ENCODE measurements around the gene EYA4. TPM values are rescaled to one million over a fixed set of nuclear protein-coding genes. Genes with fewer than 3 reads are reported as not detected.

Gene EYA4
- total and polyA plus RNA-seq, 2 of the 4 experiments (the other 2 are of a cell fraction), result 5.7 to 11.1 TPM

- Histone ChIP-seq H4K8ac (ENCODE audit: low read depth in 2 of 2, low read length in 2 of 2) (no peak overlapping the region), H3K4me1 (ENCODE audit: control insufficient read depth, insufficient read depth, low read length) (peaks cover 5% of the 10 kb centered on the region), H3K79me1 (ENCODE audit: low read depth in 1 of 2, low read length in 2 of 2) (peaks cover 9 to 10% of the 10 kb centered on the region in 2 experiments; a peak in 1 of 4 replicates), H2AFZ (replicated peaks; ENCODE audit: low read length, poor library complexity) (no peak overlapping the region), H3K4me3 (ENCODE audit: insufficient read depth, low read depth, low read length) (no peak overlapping the region), H3K27me3 (ENCODE audit: control insufficient read depth, insufficient read depth, low read length) (no peaks in the 10 kb centered on the region), H3K9me1 (ENCODE audit: insufficient read depth, low read length) (no peaks in the 10 kb centered on the region; the same call in 1 of the 2 replicates), H3K36me3 (ENCODE audit: control insufficient read depth, insufficient read depth, low read length) (no peaks in the 10 kb centered on the region), H2BK20ac (ENCODE audit: low read depth, low read length) (no peak overlapping the region), H2AK9ac (replicated peaks; ENCODE audit: low read depth, low read length, poor library complexity) (no peak overlapping the region), H2BK15ac (ENCODE audit: low read depth, low read length) (no peak overlapping the region), H4K91ac (ENCODE audit: insufficient read depth, low read depth, low read length) (no peak overlapping the region), H4K5ac (ENCODE audit: low read depth, low read length) (no peak overlapping the region), H4K20me1 (ENCODE audit: insufficient read depth, low read length) (no peaks in the 10 kb centered on the region; the same call in 1 of the 2 replicates), H2AK5ac (ENCODE audit: low read depth, low read length) (no peak overlapping the region), H3K9me3 (ENCODE audit: control insufficient read depth, insufficient read depth, low read length) (no peaks in the 10 kb centered on the region), H3K14ac (replicated peaks; ENCODE audit: low read depth, low read length) (no peak overlapping the region), H3K4ac (ENCODE audit: low read depth, low read length) (no peak overlapping the region), H2BK5ac (ENCODE audit: low read depth, low read length, poor library complexity, severe bottlenecking) (no peak overlapping the region), H3K4me2 (ENCODE audit: low read depth, low read length) (no peak overlapping the region), H3K27ac (ENCODE audit: insufficient read depth, low read length) (no peak overlapping the region), H2BK120ac (ENCODE audit: low read depth, low read length) (no peak overlapping the region), H3K18ac (ENCODE audit: low read depth, low read length) (no peak overlapping the region), H3K56ac (ENCODE audit: extremely low read depth, insufficient read depth, low read length) (no peak overlapping the region), H3K9ac (ENCODE audit: low read depth, low read length) (no peak overlapping the region), H3K23ac (ENCODE audit: low read depth, low read length) (no peak overlapping the region)
- BruUV-seq (replicated peaks), result no TSS peak
- TF ChIP-seq CHD1 (IDR thresholded peaks at IDR 0.05; ENCODE audit: low read depth, low read length) (no peak), MAZ (IDR thresholded peaks at IDR 0.05; ENCODE audit: borderline replicate concordance, low read depth, low read length) (no peak)
- TF ChIP-seq, protein P1, sequence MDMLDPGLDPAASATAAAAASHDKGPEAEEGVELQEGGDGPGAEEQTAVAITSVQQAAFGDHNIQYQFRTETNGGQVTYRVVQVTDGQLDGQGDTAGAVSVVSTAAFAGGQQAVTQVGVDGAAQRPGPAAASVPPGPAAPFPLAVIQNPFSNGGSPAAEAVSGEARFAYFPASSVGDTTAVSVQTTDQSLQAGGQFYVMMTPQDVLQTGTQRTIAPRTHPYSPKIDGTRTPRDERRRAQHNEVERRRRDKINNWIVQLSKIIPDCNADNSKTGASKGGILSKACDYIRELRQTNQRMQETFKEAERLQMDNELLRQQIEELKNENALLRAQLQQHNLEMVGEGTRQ (IDR thresholded peaks at IDR 0.05; ENCODE audit: low read depth, low read length), result peak; percentile 44; the same call in 1 of the 2 replicates
- intact Hi-C loops (cut with micrococcal nuclease), result no loop called here
- dilution Hi-C loops (cut with HindIII; ENCODE audit: low sequenced_read_pairs, unreplicated experiment), result no loop called here
- CTCF ChIA-PET, result no interaction called here
- no CpG with 5 or more reads among the region's 1 CpG for WGBS, 2 experiments (ENCODE audit: extremely low coverage in 2 of 2, insufficient read length in 1 of 2)
- ATAC-seq (ENCODE audit: low read depth), result peak; percentile 56
- in situ Hi-C loops (cut with MboI; ENCODE audit: low sequenced_read_pairs), result no loop called here
- POLR2A ChIA-PET (ENCODE audit: unreplicated experiment), result no interaction called here
- DNase-seq, result peak; percentile 18
These were observed 118.1 kb downstream of the EYA4 start for GRCh38 chr6:133359256-133359655.

Measured in IMR-90 (cell line).